GM19240 (cell line): ENCODE results near the gene SAMMSON.

Experiments used
- DNase-seq: peaks from one replicate; pipeline ENCODE4 v3.0.0; 2011; ENCODE audit warnings: low spot score; ENCODE audit not compliant: insufficient read length

The SAMMSON gene

DNA sequence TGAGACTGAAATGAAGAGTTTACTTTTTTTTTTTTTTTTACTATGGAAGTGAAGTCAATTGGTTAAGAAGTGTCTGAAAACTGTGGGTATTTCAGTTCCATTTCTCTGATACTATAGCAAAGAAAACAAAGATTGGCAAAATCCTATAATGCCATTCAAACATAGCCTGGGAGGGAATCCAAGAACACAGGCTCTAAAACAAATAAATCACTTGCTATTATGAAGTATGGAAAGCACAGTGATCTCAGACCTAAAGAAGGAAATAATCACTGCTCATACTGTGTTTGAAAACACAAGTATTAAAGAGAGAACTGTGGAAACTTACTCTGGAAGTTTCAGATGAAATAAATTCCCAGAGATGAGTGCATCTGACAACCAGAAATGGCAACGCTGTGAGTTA, 12.0 kb downstream of the SAMMSON start:
- no peak for DNase-seq

DNA sequence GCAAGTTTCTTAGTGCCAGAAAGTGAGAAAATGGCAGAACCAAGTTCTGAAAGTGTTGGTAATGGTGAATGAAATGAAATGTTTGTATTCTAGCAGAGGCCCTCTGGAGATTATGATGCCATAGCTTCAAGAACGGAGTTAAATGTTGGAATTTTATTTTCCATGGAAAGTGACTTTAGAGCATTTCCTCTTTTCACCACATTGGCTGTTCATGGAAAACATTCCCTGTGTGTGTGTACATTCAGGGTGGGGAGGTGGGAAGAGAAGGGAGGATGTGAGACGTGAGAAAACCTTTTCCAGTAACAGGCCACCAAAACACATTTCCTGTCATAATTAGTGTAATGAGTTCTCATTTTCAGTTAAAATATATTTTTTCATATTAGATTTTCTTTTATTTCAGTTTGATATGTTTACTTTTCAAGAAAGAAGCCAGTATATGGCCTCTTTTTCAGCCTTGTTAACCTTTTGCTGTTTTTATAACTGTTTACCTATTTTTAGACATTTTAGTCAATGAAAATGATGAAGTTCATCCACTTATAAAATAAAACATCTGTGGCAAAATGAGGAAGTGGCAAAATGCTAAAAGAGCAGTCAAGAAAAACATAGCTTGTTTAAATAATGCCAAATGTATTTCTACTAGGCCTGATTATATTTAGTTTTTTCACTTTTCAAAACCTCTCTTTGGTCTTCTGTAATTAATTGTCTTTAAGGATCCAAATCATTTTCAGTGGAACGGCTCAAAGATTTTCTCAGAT, 21.6 kb downstream of the SAMMSON start:
- DNase-seq: no peak

DNA sequence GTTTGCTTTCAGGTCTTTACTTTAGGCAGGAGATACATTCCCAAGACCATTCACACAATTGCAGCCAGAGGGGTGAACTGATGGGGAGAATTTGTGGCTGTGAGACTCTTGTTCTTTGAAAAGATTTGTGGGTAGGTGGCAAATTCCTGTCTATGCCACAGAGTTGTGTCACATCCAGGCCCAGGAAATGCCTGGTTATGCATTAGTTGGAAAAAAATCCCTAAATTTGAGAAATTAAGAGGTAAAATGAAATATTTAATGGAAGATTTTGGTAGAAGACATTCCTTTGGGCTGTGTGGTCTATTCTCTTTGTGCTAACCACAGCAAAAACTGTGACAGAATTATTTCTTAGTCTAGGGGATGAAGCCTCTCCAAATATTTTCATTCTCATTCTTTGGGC, 28.8 kb downstream of the SAMMSON start:
- DNase-seq: no peak

DNA sequence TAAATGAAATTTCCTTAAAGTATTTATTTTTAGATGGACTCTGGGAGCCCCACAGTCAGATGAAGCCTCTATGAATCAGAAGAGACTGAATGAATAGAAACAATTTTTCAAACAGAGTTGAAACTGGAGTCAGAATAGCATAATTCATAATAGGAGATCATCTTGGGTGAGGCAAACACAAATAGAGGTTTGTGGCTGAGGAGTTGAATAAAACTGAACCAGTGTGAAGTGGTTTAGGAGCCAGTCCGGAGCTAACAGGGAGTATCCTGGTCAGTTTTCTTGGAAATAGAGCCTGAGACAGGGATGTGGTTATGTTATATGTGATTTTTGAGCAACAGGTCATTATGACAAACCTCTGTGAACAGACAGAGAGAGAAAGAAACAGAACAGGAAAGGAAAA, 39.2 kb downstream of the SAMMSON start:
- DNase-seq: no peak

DNA sequence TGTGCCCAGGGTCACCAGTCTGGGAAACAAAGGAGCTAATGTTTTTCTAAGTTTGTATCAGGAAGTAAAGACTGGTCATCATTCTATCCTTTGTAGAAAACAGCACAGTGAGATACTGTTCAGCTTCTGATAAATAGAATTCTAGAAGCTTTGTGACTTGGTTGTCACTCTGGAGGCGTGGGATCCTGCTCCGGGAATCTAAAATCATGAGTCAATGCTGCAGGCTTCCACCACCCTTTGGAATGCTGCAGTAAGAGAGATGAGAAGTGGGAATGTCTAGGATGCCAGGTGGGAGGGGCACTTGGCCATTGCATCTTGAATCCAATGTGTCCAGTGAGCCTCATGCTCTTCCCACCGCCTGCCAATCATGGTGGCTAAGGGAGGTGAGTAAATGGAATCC, 40.9 kb downstream of the SAMMSON start:
- DNase-seq: no peak

DNA sequence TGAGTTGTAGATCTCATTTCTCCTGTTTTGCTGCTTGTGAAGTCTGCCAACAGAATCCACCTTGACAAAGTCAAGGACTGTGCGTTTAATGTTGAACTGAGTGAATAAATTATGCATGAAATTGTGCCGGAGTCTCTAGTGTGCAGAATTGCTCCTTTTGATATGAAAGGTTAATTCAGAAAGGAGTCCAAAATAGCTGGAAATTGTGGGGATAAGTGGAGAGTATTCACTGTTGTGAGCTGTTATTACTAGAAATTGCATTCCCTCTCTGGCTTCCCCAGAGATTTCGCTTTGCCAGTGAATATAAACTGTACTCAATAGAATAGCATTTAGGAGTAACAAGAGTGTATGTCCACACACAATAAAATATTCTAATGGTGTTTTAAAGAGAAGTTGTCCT, 43.1 kb downstream of the SAMMSON start:
- no peak for DNase-seq

DNA sequence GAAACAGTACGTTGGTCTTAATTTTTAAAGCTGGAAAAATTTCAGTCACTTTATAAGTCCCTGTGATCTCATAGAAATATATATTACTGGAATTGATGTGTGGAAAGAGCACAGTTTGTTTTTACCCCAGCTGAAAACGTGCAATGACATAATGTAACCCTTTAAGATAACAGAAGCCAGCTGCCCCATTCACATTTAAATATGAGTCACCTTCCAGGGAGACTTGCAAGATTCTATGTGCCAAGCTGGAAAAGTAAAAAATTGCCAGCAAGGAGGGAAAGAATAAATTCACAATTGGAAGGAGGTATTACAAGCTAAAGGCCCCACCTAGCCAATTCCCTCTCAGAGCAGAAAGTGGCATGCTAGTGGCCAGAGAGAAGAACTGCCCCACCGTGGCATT, 50.2 kb downstream of the SAMMSON start:
- DNase-seq: no peak

DNA sequence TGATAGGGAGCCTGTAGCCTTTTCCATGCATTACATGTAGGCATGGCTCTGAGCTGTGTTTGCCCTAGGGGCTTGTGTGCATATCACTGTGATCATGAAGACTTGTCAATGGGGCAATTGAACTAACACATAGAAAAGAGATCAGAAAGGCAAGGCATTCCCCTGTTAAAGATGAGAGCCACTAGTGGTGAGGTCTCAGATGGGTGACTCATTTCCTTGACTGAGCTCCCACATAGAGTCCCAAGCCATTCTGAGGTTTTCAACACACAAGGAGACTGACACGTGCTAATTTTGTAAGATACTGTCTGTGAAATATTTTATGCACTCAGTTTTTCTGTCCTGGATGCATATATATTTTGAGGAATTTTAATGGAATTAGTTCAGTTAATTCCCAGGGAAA, 53.8 kb downstream of the SAMMSON start:
- DNase-seq: no peak

DNA sequence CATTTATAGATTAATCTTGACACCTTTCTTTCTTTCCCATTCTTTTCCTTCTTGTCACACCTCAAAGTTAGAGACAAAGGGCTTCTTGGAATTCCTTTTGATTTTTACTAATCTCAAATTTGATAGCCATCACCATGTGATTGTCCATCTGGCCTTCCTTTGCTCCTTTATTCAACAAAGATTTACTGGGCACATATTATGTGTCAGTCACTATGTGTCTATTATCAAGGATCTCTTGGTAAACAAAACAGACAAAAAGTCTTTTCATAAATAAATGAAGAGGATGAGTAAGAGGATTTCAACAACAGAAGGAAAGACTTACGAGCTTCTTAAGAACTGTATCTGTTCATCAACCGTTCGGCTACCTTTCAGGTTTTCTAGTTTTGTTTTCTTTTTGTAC, 56.5 kb downstream of the SAMMSON start:
- DNase-seq: no peak

DNA sequence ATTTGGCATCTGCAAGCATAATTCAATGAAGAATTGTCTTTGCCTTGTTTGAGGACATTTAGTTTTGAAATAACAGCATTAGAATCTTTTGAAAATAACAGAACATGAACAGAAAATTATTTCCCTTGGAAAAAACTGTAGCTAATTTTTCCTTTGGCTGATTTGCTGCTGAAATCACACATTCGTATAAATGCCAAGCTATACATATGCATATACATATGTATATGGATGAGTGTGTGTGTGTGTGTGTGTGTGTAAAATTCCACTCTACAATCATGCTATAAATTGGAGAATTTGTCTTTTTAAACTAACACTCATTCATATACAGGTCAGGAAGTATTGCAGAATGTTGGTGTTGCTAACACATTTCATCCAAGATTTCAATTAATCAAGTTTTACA, 57.9 kb downstream of the SAMMSON start:
- DNase-seq: no peak

DNA sequence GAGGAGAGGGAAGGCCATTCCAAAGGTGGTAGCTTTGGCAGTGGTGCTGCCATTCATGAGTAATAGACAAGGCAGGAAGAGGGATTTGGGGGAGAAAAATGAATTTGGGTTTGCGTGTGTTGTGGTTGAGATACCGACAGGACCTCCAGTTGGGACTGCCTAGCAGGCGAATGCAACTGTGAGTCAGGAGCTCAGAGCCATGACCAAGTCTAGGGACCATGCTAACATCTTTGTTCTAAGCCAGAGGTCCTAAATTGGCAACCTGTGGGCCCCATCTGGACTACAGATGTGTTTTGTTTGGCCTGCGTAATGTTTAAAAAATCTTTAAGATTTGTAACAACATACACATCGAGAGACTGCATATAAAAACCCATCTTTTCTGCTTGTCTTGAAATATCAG, 61.6 kb downstream of the SAMMSON start:
- DNase-seq: no peak

DNA sequence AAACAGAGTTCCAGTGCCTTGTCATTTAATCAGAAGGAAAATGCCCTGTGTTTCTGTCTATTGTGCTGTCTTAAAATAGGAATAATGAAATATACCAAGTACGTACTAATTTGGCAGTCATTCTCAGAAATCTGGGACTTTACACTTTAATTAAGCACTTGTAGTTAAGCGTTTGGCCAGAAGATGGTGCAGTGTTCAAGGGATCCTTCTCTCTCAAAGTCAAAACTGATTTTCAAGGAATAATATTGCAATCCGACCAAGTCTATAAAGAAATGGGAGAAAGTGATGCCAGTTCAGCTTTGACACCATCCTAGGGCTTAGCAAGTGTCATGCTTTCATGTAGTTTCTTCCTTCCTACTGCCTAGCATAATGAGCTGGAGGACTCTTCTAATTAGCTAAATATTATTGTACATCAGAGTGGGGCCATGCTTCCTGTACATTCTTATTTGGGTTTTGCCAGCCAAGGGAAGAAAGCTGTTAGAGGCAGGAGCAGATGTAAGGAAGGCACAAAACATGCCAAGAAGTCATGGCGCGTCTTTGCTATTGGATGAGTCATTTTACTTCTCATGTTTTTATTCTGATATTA, 64.8 kb downstream of the SAMMSON start:
- no peak for DNase-seq

DNA sequence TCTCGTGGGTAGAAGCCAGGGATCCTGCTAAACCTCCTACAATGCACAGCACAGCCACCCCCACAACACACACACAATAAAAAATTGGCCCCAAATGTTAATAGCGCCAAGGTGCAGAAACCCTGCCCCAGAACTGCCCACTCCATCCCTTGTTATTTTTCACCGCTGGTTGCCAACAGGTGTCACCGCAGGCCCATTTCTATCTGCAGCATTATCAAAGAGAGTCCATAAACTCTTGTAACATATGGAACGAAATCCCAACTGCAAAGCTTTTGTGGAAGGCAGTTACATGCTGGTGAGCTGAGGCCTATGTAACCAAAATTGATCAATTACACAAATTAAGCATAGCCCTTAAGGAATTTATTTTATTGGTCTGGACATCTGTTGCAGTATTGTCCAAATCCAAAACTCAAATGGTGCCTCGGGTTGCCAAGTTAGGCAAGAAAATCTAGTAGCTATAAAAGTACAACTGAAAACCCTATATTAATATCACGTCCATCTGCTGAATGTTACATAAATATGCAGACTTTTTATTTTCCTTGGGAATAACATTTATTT, 66.2 kb downstream of the SAMMSON start:
- no peak for DNase-seq

DNA sequence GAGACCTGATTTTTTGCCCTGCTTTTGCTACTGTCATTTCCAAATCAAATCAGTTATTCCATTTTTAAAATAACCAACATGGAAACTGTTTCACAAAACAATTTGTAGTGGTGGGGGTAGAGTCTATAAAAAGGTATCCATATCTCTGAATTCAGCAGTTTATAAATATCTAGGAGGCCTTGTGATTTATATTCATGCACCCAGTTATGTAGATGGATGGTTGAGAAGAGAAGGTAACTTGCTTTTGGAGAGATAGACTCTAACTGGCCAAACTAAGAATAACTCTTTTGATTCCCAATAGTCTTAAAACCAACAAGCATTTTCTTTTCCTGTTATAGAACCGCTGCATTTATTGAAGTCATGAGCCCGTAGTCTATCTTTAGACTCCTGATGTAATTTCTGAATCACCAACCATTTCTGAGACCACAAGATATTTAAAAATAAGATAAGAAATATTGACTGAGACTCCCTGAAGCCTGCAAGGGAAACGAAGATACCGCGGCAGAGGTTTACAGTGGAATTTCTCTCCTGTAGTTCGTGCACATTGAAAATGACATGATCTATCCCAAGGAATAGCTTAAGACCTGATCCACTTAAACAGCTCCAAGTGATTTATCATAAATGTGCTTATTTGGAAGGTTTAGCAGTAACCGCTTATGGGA, 68.5 kb downstream of the SAMMSON start:
- no peak for DNase-seq

DNA sequence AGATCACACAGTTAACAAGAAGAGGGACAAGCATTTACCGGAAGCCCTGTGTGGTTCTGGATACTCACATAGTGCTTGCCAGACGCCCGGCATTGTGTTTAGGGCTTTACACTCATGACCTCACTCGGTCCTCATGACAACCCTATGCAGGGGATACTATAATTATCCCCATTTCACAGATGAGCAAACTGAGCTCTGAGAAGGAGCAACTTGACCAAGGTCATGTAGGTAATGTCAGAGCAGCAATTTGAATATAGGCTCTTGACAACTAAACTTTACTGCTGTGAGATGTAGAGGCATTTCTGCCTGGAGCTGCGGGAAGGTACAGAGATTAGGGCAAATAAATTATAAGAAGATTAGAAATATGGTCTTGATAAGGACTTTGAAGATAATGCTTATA, 70.0 kb downstream of the SAMMSON start:
- no peak for DNase-seq

DNA sequence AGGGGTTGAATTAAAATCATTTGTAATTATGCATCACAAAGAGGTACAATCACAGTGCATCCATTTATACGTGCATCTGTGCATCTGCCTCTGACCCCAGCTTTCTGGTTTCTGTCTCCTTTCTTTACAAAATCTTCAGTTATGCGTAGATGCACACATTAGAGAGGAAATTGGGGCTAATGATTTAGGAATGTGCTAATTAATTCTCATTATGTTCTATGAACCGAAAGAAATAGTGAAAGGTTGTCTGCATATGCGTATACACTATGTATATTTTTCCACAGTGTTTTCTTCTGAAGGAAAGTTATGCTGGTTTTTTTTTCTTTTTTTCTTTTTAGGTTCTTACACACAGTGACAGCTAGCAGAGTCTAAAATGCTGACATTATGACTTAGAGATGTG, 71.6 kb downstream of the SAMMSON start:
- no peak for DNase-seq

DNA sequence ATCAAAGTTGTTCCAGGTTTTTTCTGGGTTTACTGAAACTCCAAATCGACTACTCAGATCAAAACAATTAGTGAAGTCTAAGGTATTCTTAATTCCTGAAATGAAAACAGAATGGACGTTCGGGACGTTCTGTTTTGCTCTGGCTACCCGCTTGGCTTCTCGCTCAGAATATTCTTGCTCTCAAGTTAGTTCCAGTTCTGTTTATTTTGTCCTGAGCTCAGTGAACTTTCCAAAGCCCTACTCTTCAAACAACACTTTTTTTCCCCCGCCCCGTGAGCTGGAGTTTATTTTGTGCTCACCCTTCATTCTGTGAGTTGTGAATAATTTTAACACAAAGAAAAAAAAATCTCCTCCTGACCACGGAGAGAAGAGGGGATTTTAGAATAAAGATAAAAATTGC, 72.6 kb downstream of the SAMMSON start:
- DNase-seq: no peak

DNA sequence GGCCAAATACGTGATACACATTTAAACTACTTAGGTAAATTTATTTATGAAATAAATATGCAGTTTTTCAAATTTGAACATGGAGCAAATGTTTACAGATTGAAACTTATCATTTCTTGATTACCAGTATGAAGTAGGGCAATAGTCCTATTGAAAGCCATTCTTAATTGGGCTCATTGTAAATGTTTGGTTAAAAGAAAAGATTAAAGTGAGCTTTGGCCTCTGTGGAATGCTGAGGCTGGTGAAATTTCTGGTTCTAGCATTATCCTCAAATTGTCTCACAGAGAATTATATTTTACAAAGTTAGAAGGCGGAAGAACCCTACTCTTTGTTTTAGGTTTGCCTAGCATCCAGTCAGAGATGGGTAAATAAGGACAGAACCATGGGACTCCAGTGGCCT, 73.2 kb downstream of the SAMMSON start:
- DNase-seq: no peak

DNA sequence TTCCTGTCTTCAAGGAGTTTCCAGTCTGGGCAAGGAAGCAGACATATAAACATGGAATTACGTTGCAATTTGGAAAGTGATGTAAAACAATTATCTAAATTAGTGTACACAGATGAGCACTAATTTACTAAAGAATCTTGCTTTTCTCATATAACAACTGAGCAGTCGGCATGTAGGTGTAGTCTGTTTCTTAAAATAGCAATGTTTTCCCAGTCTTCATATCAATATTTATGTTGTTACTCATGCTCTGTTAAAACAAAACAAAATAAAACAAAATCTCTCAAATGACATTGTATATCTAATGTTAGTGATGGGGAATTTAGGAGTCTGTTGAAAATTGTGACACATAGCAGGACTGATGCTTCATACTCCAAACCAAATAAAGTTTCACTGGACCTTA, 75.6 kb downstream of the SAMMSON start:
- DNase-seq: no peak

DNA sequence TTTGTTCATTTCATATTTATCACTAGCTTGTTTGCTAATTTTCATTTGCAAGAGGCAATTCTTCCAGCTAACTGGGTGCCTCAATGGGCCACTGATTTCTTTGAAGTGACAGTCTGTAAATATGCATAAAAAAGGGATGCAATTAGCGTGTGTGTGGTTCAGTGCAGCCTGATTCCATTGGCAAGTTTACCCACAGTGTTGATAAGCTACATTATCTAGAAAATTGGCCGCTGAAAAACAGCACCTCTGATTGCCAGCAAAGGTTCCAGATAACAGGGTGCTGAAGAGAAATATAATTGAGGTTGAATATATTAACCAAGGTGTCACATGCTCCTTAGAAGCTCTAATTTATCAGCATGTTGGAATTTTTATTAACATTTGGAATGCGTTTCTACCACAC, 76.9 kb downstream of the SAMMSON start:
- DNase-seq: no peak

DNA sequence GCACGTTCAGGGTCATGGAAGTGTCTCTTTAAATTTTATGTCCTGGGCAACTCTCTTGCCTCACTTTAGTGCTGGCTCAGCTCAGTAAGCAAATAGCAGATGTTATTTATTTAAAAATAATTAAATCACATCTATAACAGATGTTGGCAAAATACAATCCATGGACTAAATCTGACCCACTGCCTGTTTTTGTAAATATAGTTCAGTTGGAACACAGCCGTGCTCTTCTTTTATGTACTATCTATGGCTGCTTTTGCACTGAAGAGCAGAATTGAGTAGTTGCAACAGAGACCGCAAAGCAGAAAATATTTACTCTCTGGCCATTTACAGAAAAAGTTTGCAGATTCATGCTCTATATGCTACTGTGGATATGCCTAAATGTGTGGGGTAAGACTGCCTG, 79.2 kb downstream of the SAMMSON start:
- no peak for DNase-seq

DNA sequence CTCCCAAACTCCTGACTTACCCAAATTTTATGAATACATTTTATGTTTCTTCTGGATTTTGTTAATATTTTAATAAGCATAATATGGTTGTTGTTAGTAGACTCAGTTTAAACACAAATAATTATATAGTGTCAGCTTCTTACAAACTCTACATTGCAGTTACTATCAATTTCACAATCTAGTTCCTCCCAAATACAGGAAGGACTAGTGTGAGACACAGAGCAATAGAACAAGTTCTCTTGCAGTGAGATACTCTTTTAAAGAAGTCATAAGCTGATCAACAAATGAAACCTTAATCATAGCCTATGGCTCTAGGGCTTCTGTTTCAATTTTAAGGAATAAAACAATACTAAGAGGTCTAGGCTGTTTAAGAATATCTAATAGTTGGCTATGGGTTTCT, 86.1 kb downstream of the SAMMSON start:
- no peak for DNase-seq

DNA sequence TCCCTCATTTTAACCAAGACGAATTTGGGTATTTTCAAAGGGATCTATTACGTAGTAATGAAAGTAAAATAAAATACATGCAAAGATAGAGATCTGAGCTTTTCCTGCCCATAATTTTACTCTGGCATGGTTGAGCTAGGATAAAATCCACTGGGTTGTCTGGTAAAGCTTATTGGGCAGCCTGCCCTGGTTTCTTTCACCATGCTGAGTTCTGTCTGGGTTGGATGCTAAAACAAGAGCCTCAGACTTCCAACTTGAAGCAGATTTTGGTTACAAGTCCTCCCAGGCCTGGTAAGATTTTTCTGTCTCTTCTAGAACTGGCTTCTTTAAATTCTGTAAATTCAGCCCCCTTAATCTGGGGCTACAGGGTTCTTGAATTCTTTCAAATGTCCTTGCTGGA, 86.8 kb downstream of the SAMMSON start:
- DNase-seq: no peak
